ENCODE measurements around the gene NOVA1.

NOVA1 gene

DNA sequence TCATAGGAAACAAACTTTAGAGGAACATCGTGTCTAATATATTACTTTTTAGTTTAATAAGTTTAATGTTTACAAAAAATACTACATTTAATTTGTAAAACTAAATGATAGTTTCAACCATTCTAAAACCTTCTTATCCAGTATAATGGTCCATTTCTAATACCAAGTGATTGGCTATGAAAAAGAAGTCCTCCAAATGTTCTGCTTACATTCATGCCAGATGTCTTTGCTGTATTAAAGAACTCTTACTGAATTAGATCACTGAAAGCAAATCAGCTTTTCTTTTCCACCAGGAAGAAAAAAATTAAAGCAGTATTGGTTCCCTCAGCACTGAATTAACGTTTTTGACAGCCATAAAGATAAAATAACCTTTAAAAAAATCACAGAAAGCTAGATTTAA lies 3.7 kb downstream of the NOVA1 start:
- no peak overlapping the region for H3K27ac ChIP-seq (ENCODE audit: low read length)
- no peak overlapping the region for H3K4me3 ChIP-seq (ENCODE audit: low read length in 2 of 2)
- H3K4me1 ChIP-seq (ENCODE audit: control insufficient read depth, insufficient read depth, low read length): no peaks in the 10 kb centered on the region
- no peaks in the 10 kb centered on the region for H3K36me3 ChIP-seq (ENCODE audit: control insufficient read depth in 2 of 2, insufficient read depth in 2 of 2, low read length in 2 of 2)
- H3K27me3 ChIP-seq (ENCODE audit: control insufficient read depth in 1 of 2, insufficient read depth in 2 of 2, low read length in 2 of 2): no peaks in the 10 kb centered on the region
- no peaks in the 10 kb centered on the region for H3K9me3 ChIP-seq (ENCODE audit: control insufficient read depth in 2 of 2, low read length in 2 of 2)
- no peak overlapping the region for H3K9ac ChIP-seq (ENCODE audit: low read length in 2 of 2)

DNA sequence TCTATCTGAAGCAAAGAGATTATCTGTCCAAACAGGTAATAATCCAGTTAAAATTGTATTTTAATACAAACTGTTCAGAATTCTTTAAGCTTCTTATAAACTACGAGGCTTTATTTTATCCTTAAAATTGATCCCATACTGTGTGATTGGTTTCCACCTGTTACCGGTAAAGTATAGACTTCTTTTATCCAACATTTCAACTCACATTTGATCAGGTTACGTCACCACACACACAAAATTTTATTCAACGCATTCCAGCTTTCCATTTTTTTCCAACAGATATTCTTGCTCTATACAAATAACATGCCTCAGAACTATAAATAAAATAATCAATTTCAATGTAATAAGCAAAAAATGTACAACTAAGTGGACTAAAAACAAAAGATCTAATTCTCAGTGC lies 4.5 kb downstream of the NOVA1 start:
- no peak overlapping the region for H3K9ac ChIP-seq (ENCODE audit: low read length in 2 of 2)
- no peaks in the 10 kb centered on the region for H3K4me1 ChIP-seq (ENCODE audit: control insufficient read depth, insufficient read depth, low read length)
- H3K27ac ChIP-seq (ENCODE audit: low read length): no peak overlapping the region
- no peaks in the 10 kb centered on the region for H3K36me3 ChIP-seq (ENCODE audit: control insufficient read depth in 2 of 2, insufficient read depth in 2 of 2, low read length in 2 of 2)
- H3K27me3 ChIP-seq (ENCODE audit: control insufficient read depth in 1 of 2, insufficient read depth in 2 of 2, low read length in 2 of 2): no peaks in the 10 kb centered on the region
- H3K4me3 ChIP-seq (ENCODE audit: low read length in 2 of 2): no peak overlapping the region
- H3K9me3 ChIP-seq (ENCODE audit: control insufficient read depth in 2 of 2, low read length in 2 of 2): no peaks in the 10 kb centered on the region

DNA sequence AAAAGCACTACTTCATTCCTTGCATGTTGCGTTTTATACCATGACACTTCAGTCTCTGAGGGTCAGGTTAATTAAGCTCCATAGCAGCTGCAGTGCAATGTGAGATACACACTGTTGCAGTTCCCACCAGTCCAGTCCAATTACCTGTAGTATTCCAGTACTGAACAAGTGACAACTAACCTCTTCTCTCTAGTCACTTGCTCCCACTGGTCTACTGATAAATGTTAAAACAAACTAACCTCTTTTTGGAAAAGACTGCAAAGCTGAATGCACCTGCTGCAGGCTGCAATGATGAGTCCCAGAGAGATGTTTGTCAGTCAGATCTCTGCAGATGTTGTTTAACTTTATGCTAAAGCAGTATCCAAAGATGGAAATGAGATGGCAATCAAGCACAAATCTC lies 7.9 kb downstream of the NOVA1 start:
- Histone ChIP-seq H3K4me3 (ENCODE audit: low read length in 2 of 2) (no peak overlapping the region), H3K9ac (ENCODE audit: low read length in 2 of 2) (no peak overlapping the region)

GRCh38 chr14:26577711-26578110 lies 20.1 kb downstream of the NOVA1 start:
- Histone ChIP-seq H3K27me3 (ENCODE audit: control insufficient read depth in 1 of 2, insufficient read depth in 2 of 2, low read length in 2 of 2) (no peaks in the 10 kb centered on the region), H3K4me3 (ENCODE audit: low read length in 2 of 2) (no peak overlapping the region), H3K9ac (ENCODE audit: low read length in 2 of 2) (no peak overlapping the region), H3K4me1 (ENCODE audit: control insufficient read depth, insufficient read depth, low read length) (no peaks in the 10 kb centered on the region), H3K9me3 (ENCODE audit: control insufficient read depth in 2 of 2, low read length in 2 of 2) (no peaks in the 10 kb centered on the region), H3K36me3 (ENCODE audit: control insufficient read depth in 2 of 2, insufficient read depth in 2 of 2, low read length in 2 of 2) (no peaks in the 10 kb centered on the region), H3K27ac (ENCODE audit: low read length) (no peak overlapping the region)

More for the DNA sequence above, 7.9 kb downstream of the NOVA1 start:
- H3K4me1 ChIP-seq (ENCODE audit: control insufficient read depth, insufficient read depth, low read length): no peaks in the 10 kb centered on the region
- no peaks in the 10 kb centered on the region for H3K9me3 ChIP-seq (ENCODE audit: control insufficient read depth in 2 of 2, low read length in 2 of 2)
- no peaks in the 10 kb centered on the region for H3K36me3 ChIP-seq (ENCODE audit: control insufficient read depth in 2 of 2, insufficient read depth in 2 of 2, low read length in 2 of 2)
- no peak overlapping the region for H3K27ac ChIP-seq (ENCODE audit: low read length)
- H3K27me3 ChIP-seq (ENCODE audit: control insufficient read depth in 1 of 2, insufficient read depth in 2 of 2, low read length in 2 of 2): no peaks in the 10 kb centered on the region

DNA sequence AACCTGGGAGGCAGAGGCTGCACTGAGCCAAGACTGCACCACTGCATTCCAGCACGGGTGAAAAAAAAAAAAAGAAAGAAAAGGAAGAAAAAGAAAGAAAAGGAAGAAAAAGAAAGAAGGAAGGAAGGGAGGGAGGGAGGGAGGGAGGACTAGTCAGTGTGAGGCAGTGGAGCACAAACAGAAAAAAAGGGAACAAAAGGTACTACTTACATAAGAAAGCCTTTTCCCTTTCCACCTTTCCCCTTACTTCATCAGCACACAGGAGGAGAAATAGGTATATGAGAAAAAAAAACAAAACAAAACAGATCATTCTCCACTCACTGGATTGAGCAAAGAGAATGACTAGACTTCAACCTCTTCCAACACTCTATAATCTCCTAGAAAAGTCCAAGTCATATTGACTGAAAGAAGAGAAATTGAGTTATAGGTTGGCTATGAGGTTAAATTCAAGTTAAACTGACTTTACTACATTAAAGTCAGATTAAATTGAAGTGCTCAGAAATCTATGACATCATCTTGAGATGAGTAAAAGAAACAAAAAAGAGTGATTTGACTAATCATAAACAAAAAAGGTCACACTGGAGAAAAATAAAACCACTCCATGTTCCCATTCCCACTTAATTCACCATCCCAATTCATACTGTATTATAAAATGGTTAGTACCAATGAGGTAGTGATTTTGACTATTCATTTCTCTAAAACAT lies 43.6 kb downstream of the NOVA1 start:
- H3K27ac ChIP-seq (ENCODE audit: low read length): no peak overlapping the region
- H3K36me3 ChIP-seq (ENCODE audit: control insufficient read depth in 2 of 2, insufficient read depth in 2 of 2, low read length in 2 of 2): no peaks in the 10 kb centered on the region
- H3K9ac ChIP-seq (ENCODE audit: low read length in 2 of 2): no peak overlapping the region
- H3K4me1 ChIP-seq (ENCODE audit: control insufficient read depth, insufficient read depth, low read length): no peaks in the 10 kb centered on the region
- H3K4me3 ChIP-seq (ENCODE audit: low read length in 2 of 2): no peak overlapping the region
- no peaks in the 10 kb centered on the region for H3K27me3 ChIP-seq (ENCODE audit: control insufficient read depth in 1 of 2, insufficient read depth in 2 of 2, low read length in 2 of 2)
- H3K9me3 ChIP-seq (ENCODE audit: control insufficient read depth in 2 of 2, low read length in 2 of 2): no peaks in the 10 kb centered on the region

DNA sequence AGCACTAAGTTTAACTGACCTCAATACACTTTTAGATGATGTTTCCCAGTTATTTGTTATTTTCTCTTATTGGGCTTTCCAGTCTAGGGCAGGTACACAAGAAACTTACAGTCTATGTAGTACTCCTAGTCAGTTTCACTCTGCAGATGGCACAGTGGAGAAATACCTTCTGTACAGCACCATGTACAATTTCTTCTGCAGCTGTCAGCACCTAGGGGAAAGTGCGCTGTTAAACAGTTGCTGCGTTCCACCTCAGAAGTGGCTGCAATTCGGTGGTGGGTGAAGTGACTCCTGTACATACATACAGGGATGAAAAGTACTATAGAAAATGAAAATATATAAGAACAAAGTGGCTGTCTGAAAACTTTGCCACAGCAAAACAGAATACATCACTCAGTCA lies 48.3 kb downstream of the NOVA1 start:
- Histone ChIP-seq H3K9me3 (ENCODE audit: control insufficient read depth in 2 of 2, low read length in 2 of 2) (no peaks in the 10 kb centered on the region), H3K4me3 (ENCODE audit: low read length in 2 of 2) (no peak overlapping the region), H3K27me3 (ENCODE audit: control insufficient read depth in 1 of 2, insufficient read depth in 2 of 2, low read length in 2 of 2) (no peaks in the 10 kb centered on the region), H3K4me1 (ENCODE audit: control insufficient read depth, insufficient read depth, low read length) (no peaks in the 10 kb centered on the region), H3K27ac (ENCODE audit: low read length) (no peak overlapping the region), H3K9ac (ENCODE audit: low read length in 2 of 2) (no peak overlapping the region), H3K36me3 (ENCODE audit: control insufficient read depth in 2 of 2, insufficient read depth in 2 of 2, low read length in 2 of 2) (no peaks in the 10 kb centered on the region)

- H3K9ac ChIP-seq (ENCODE audit: low read length in 2 of 2): no peak overlapping the region
- H3K4me3 ChIP-seq (ENCODE audit: low read length in 2 of 2): no peak overlapping the region
- H3K36me3 ChIP-seq (ENCODE audit: control insufficient read depth in 2 of 2, insufficient read depth in 2 of 2, low read length in 2 of 2): no peaks in the 10 kb centered on the region
- H3K9me3 ChIP-seq (ENCODE audit: control insufficient read depth in 2 of 2, low read length in 2 of 2): no peaks in the 10 kb centered on the region
- no peaks in the 10 kb centered on the region for H3K4me1 ChIP-seq (ENCODE audit: control insufficient read depth, insufficient read depth, low read length)
- no peaks in the 10 kb centered on the region for H3K27me3 ChIP-seq (ENCODE audit: control insufficient read depth in 1 of 2, insufficient read depth in 2 of 2, low read length in 2 of 2)
- H3K27ac ChIP-seq (ENCODE audit: low read length): no peak overlapping the region
Observed at GRCh38 chr14:26548406-26548805, 49.4 kb downstream of the NOVA1 start.

DNA sequence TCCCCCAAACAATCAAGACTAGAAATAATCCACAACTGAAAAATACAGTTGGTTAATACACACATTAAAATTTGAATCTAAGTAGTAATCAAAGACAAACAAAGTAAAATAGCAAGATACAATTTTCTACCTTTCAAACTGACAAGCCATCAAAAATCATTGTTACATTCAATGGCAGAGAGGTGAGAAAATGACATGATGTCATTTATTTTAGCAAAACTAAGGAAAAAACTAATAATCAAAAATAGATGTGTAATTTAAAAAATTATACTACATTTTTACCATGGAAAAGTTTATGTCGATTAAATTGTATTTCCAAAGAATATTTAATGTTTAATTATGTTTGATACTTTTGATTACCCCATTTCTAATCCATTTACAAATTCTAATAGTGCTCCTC lies 59.7 kb downstream of the NOVA1 start:
- H3K9ac ChIP-seq (ENCODE audit: low read length in 2 of 2): no peak overlapping the region
- no peaks in the 10 kb centered on the region for H3K4me1 ChIP-seq (ENCODE audit: control insufficient read depth, insufficient read depth, low read length)
- H3K27me3 ChIP-seq (ENCODE audit: control insufficient read depth in 1 of 2, insufficient read depth in 2 of 2, low read length in 2 of 2): no peaks in the 10 kb centered on the region
- no peaks in the 10 kb centered on the region for H3K9me3 ChIP-seq (ENCODE audit: control insufficient read depth in 2 of 2, low read length in 2 of 2)
- H3K36me3 ChIP-seq (ENCODE audit: control insufficient read depth in 2 of 2, insufficient read depth in 2 of 2, low read length in 2 of 2): no peaks in the 10 kb centered on the region
- H3K4me3 ChIP-seq (ENCODE audit: low read length in 2 of 2): no peak overlapping the region
- H3K27ac ChIP-seq (ENCODE audit: low read length): no peak overlapping the region

DNA sequence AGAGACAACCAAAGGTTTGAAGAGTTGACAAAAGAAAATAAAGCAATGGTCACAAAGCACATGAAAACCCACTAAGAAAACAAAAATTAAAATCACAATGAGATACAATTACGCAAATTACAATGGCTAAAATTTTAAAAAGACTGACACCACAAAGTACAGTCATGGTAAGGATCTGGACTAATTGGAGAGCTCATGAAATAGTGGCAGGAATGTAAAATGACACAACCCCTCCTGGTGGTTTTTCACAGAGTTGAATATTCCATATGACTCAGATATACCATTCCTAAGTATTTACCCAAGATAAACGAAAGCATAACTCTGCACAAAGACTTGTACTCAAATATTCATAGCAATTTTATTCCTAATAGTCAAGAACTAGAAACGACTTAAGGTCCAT lies 65.9 kb downstream of the NOVA1 start:
- no peak overlapping the region for H3K27ac ChIP-seq (ENCODE audit: low read length)
- no peaks in the 10 kb centered on the region for H3K27me3 ChIP-seq (ENCODE audit: control insufficient read depth in 1 of 2, insufficient read depth in 2 of 2, low read length in 2 of 2)

DNA sequence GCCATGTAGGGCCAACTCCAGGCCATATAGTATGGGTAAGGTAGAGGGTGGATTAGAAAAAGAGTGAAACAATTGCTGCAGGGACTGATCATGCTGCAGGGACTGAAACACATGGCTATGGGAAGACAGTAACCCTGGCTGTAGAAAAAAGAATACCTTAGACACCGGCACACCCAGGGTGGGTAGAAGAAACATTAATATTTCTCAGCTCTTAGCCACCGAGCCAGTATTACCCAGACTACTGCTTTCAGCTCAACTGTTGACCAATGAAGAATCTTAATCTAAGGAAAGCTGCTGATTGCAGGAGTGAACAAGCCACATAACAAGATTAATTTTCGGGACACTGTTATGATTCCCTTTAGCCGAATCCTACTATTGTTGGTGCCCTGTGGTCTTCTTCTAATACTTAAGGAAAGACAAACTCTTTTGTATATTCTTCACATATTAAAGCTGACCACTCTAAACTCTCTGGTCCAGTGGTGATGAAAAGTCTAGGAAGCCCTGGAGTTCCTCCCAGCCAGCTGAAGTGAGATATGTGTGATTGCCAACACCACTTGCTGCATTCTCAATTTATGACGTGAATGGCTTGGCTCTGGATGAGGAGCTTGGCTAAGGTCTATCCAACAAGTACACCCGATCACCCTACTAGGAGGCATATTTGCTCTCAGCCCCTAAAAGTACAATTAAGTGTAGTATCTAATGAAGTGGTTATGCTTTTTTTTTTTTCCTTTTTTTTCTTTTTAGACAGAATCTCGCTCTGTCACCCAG lies 69.2 kb downstream of the NOVA1 start:
- no peak overlapping the region for H3K4me3 ChIP-seq (ENCODE audit: low read length in 2 of 2)
- no peak overlapping the region for H3K27ac ChIP-seq (ENCODE audit: low read length)
- peaks cover 5% of the 10 kb centered on the region for H3K4me1 ChIP-seq (ENCODE audit: control insufficient read depth, insufficient read depth, low read length)
- H3K9me3 ChIP-seq (ENCODE audit: control insufficient read depth in 2 of 2, low read length in 2 of 2): no peaks in the 10 kb centered on the region
- no peak overlapping the region for H3K9ac ChIP-seq (ENCODE audit: low read length in 2 of 2)
- H3K36me3 ChIP-seq (ENCODE audit: control insufficient read depth in 2 of 2, insufficient read depth in 2 of 2, low read length in 2 of 2): no peaks in the 10 kb centered on the region
- no peaks in the 10 kb centered on the region for H3K27me3 ChIP-seq (ENCODE audit: control insufficient read depth in 1 of 2, insufficient read depth in 2 of 2, low read length in 2 of 2)

More for the DNA sequence above, 65.9 kb downstream of the NOVA1 start:
- Histone ChIP-seq H3K4me1 (ENCODE audit: control insufficient read depth, insufficient read depth, low read length) (peaks cover 3% of the 10 kb centered on the region), H3K9ac (ENCODE audit: low read length in 2 of 2) (no peak overlapping the region), H3K9me3 (ENCODE audit: control insufficient read depth in 2 of 2, low read length in 2 of 2) (no peaks in the 10 kb centered on the region), H3K36me3 (ENCODE audit: control insufficient read depth in 2 of 2, insufficient read depth in 2 of 2, low read length in 2 of 2) (no peaks in the 10 kb centered on the region), H3K4me3 (ENCODE audit: low read length in 2 of 2) (no peak overlapping the region)

DNA sequence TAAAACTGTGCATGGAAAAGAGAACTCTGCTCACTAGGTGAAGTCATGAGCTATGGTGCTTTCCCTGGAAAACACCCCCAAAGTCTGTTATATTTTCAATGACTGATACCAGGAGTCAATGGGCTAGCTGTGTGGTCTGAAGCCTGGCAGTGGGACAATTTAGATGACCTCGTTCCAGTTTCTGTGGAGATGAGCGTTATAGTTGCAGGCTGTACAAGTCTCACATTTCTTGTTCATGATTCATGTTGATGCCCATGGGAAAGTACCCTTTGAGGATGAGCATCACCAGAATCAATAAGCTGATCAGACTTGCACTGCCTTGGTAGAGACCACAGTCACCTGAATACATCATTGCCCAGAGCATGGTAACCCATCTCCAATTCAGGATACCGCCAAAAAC lies 70.7 kb downstream of the NOVA1 start:
- no peaks in the 10 kb centered on the region for H3K9me3 ChIP-seq (ENCODE audit: control insufficient read depth in 2 of 2, low read length in 2 of 2)
- no peak overlapping the region for H3K9ac ChIP-seq (ENCODE audit: low read length in 2 of 2)
- H3K27me3 ChIP-seq (ENCODE audit: control insufficient read depth in 1 of 2, insufficient read depth in 2 of 2, low read length in 2 of 2): no peaks in the 10 kb centered on the region
- H3K36me3 ChIP-seq (ENCODE audit: control insufficient read depth in 2 of 2, insufficient read depth in 2 of 2, low read length in 2 of 2): no peaks in the 10 kb centered on the region
- H3K4me1 ChIP-seq (ENCODE audit: control insufficient read depth, insufficient read depth, low read length): peaks cover 5% of the 10 kb centered on the region
- no peak overlapping the region for H3K4me3 ChIP-seq (ENCODE audit: low read length in 2 of 2)
- H3K27ac ChIP-seq (ENCODE audit: low read length): no peak overlapping the region

All from stomach smooth muscle (tissue), 2 donors.